Suprapubic skin (tissue), 4 donors: ENCODE measurements around the gene RALGAPA2.

Experiments used
- POLR2A ChIP-seq, 2 donors: fragments of 450-650 bp; IDR thresholded peaks; one replicate each; pipeline ENCODE4 v1.6.1; 2017; ENCODE audit warnings: antibody characterized with exemption in 2 of 2, mild to moderate bottlenecking in 2 of 2, moderate library complexity in 2 of 2
- POLR2AphosphoS5 ChIP-seq, 3 donors: sonication (generic); formaldehyde crosslinking; IDR thresholded peaks; one replicate each; pipeline ENCODE4 v1.6.1; 2017; ENCODE audit warnings: antibody characterized with exemption in 3 of 3
- TF ChIP-seq, protein P1 (sequence below), 2 donors: fragments of 200-600 bp in 1 of 2; fragments of 450-650 bp in 1 of 2; sonication (generic) in 1 of 2; IDR thresholded peaks; one replicate each; pipeline ENCODE4 v1.5.1; 2016 to 2019; ENCODE audit warnings: antibody characterized with exemption in 2 of 2, mild to moderate bottlenecking in 1 of 2, moderate library complexity in 1 of 2

DNA sequence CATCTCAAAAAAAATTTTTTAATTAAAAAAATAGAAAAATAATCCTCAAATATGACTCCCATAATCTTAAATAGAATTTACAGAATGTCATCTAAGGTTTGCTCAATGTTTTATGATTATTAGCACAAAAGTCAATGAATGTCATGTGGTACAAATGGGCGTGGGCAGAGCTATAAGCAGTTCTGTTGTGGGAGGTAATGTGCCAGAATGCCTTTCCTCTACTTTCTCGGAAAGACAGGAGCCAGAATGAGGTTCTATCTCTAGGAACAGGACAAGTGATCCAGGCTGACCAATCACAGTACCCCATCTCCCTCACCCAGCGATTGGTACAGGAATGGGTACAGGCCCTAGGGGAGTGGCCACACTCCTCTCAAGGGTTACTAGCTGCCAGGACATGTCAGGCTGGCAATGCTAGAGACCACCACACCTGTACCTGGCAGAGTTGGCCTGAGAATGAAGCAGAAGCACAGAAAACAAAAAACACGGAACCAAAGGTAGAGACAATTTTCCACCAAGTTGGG, 15.1 kb downstream of the RALGAPA2 start:
- TF ChIP-seq POLR2AphosphoS5 (IDR thresholded peaks at IDR 0.05) (no peak), POLR2A (IDR thresholded peaks at IDR 0.05) (no peak)
- TF ChIP-seq, protein P1, sequence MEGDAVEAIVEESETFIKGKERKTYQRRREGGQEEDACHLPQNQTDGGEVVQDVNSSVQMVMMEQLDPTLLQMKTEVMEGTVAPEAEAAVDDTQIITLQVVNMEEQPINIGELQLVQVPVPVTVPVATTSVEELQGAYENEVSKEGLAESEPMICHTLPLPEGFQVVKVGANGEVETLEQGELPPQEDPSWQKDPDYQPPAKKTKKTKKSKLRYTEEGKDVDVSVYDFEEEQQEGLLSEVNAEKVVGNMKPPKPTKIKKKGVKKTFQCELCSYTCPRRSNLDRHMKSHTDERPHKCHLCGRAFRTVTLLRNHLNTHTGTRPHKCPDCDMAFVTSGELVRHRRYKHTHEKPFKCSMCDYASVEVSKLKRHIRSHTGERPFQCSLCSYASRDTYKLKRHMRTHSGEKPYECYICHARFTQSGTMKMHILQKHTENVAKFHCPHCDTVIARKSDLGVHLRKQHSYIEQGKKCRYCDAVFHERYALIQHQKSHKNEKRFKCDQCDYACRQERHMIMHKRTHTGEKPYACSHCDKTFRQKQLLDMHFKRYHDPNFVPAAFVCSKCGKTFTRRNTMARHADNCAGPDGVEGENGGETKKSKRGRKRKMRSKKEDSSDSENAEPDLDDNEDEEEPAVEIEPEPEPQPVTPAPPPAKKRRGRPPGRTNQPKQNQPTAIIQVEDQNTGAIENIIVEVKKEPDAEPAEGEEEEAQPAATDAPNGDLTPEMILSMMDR (IDR thresholded peaks at IDR 0.05), result no peak
